ENCODE results near the gene ABCF2.

The ABCF2 gene

DNA sequence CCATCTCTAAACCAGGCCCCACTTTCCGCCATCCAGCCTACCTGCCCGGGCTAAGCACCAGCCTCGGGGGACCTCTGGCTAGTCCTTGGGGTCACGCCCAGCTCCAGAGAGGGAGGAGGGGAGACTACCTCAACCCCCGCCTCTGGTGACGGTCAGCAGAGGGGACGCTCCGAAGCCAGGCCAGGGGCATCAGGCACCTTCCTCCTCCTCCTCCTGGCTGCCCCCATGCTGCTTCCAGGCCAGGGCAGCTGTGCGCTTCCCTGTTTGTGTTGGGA is 25.5 kb upstream of the ABCF2 start:
- DNase-seq = no peak

DNA sequence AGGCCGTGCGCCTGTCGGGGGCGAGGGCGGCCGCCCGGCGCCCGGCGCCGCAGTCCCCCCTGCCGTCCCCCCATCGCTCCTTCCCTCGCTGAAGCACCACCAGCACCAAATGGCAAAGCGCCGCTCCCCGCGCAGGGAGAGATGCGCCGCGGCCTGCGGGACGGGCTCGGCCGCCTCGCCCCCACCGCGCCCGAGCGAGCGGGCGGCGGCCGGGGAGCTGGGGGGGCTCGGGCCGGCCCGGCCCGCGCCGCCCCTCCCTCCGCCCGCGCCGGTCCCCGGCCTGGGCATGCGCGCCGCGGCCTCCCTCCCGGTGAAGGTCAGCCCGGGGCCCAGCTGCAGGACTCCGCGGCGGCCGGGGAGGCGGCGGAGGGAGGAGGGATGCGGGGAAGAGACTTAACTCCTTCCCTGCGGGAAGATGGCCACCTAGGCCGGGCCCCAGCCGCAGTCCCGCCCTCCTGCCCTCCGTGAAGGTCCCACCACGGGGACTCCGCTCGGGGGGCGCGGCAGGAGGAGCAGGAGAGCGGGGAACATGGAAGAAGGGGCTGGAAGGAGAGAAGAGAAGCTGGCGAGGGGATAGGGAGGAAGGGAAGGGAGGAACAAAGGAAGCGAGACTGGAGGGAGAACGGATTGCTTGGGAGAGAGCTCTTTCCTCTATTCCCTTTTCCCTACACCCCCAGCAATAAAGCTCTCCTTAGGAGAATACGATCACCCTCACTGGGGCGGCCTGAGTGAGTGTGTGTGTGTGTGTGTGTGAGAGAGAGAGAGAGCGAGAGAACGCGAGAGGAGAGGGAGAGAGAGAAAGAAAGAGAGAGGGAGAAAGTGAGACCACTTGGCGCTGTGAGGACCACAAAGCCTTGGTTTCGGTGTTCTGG is 24.9 kb upstream of the ABCF2 start:
- DNase-seq = no peak

DNA sequence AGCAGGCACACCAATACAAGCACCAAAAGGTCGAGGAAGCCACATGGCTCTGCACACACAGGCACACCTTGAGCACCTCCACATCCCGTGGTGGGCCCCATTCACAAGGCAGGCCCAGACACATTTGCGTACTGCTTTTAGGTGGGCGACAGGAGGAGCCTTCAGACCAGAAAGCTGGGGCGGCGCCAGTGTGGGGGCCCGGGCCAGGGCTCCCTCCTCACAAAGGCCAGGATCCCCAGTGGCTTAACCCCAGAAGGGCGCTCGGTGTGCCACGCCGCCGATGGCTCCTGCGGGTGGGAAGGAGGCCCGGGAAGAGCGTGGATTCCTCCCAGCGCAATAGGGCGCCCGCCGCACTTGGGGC is 24.3 kb upstream of the ABCF2 start:
- no peak for DNase-seq

DNA sequence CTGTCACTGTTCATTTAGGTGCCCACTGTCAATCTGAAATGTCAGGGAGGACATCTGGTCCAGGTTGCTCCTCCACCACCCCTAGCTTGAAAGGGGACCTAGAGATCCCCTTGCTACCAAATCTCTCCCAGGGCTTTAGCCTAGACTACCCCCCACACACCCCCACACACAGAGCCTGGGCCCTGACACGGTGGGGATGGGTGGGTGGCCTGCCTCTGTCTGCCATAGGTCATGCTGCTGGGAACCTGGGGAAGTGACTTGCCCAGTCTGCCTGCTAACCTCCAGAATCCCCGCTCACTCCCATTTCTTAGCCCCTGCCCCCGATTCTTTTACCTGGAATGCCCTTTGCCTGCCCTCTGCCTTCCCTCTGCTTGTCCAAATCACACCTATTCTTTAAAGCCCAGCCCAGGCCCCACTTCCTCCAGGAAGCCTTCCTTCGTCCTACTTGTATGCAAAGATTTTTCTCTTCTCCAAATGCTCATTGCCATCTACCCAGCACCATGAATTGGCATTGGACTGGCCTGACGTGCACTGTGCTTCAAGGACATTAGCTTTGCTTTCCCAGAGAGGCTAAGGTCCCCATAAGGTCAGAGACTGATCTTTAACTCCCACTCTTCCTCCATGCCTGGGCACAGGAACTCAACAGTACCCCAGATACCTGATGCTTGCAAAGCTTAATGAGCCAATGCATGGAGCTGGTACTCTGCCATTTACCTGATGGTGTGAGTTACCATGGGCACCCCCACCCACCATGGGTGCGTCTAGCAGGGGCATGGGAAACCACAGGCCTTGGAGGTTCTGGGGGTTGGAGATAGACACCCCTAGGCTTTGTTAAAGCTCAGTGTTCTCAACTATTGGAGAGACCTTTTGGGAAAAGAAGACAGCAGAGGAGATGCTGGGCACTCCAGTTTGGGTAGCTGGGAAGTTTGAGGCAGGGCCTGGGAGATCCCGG is 23.5 kb upstream of the ABCF2 start:
- no peak for DNase-seq

DNA sequence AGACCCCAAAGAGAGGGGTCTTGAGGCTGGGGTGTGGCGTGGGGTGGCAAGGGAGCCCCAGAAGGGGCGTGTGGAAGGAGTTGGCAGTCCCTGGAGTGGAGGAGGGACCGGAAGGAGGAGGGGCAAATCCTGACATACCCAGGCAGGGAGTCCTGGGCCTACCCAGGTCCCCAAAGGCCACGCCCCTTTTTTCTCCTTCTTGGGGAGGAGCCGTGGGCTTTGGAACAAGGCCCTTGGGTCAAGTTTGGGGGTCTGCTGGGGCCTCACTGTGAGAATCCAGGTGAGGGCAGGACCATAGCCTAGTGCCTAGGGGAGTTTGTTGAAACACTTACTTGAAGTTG is 22.7 kb upstream of the ABCF2 start:
- DNase-seq = no peak

DNA sequence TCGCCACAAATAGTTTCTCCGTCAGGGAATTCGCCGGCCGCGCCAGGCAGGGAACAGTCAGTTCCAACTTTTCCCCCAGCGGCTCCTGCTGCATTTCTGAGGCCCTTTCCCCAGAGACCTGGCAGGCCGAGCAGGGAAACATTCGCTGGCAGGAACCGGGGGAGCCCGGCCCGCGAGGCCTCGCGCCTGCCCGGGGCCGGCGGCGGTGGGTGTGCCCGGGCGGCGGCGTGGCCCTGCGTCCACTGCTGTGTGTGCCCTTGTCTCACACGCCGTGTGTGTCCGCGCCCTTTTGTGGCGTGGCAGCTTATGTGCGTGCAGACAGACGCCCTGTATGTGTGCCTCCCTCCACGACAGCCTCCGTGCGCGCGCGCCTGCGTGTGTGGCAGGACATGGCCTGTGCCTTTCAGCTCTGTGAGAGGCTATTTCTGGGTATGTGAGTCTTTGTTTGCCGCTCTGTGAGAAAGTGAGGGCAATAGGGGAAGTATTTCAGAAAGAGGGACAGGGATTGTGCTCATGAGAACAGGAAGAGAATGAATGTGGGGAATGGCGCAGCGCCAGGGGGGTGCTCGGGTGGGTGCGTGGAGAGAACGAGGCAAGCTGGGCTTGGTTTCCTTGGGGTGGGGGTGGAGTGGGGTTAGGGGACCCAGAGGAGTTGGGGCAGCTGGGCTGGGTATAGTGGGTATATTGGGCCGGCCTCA is 22.2 kb upstream of the ABCF2 start:
- no peak for DNase-seq

DNA sequence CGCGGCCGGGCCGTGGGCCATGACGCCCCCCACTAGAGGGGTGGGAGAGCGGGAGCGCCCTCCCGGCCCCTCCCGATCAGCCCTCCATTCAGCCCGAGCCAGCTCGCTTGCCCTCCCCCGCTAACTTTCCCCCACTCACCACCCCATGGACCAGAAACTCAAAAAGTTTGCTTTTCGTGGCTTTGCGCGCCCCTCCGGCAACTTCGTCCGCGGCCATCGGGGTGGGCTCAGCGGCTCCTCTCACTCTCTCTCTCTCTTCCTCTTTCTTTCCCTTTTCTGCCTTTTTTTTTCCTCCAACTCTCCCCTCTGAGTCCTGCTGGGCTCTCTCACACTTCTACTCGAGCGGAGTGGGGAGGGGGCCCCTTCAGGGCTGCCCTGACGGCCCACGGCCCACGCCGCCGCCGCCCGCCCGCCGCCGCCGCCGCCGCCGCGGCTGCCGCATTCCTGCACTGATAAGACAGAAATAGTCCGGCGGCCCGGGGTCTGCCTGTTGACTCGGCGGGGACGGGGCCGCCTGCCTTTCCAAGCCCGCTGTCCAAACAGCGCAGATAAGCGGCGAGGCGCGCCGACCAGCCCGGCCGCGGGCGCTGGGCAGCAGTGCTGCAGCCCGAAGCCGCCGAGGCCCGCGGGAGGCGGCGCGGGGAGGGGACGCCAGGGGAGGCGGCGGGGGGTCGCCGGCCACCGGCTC is 21.5 kb upstream of the ABCF2 start, which contains the start of gene SMARCD3:
Gene SMARCD3, minus strand, starts transcription at position 349 of the 688 bp plus-strand sequence. Its CDS starts 132 bp downstream, at position 217.
- no peak for DNase-seq

DNA sequence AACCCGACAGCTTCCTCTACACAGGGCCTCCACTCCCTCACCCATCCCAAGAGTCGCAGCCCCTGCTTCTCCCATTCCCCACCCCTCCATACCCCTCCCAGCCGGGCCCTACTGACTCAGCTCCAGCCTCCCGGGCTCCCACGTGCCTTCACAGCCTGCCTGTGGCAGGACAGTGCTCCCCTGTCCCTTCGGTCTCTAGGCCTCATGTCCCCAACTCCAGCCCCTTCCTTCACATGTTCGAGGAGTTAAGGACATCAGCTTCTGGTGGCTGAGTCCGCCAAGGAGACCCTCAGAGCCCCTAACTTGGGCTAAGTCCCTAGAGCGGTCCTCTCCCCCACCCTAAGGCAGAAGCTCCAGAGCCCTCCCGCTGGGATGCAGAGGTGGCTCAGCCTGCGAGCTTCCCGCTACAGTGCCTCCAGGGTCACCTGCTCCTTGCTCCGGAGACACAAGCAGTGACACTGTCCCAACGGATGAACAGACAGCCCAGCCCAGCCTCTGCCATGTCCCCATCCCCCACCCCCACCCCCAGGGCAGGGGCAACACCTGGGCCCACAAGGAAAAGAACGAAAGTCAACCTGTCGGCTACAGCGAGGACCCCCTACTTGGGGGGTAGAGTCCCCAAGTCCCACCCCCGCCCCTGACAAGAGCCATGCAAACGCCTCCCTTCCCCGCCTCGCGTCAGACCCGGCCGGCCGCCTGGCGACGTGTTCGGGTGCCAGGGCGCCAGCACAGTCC is 20.8 kb upstream of the ABCF2 start:
- no peak for DNase-seq

DNA sequence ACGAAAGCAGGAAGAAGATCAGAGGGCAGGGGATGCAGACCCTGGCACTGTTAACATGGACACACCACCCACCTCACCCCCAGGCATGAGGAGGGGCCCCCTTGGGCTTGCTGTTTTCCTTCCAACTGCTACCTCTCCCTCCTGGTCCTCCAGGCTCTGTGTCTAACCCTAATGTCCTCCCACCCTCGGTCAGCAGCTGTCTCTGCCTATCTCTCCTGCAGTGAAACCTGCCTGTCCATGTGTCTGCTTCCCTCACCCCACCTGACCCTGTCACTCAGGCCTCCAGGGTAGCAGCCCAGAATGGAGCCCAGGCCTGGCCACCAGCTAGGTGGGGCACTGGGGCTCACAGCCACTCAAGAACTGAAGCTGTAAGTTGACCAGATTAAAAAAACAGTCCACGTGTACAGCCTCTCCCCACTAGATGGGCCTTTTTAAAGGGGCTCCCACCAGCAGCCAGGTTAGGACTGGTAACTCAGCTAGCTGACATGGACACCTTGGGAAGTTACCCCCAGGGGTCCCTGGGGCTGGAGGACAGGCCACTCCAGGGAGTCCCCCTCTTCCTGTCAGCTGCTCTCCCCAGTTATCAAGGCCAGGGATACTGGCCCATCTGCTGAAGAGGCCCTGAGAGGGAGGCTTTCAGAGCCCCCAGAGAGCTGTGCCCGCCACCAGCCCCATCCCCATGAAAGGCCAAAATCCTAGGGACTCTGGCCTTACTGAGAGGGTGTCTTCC is 20.0 kb upstream of the ABCF2 start:
- DNase-seq = no peak

DNA sequence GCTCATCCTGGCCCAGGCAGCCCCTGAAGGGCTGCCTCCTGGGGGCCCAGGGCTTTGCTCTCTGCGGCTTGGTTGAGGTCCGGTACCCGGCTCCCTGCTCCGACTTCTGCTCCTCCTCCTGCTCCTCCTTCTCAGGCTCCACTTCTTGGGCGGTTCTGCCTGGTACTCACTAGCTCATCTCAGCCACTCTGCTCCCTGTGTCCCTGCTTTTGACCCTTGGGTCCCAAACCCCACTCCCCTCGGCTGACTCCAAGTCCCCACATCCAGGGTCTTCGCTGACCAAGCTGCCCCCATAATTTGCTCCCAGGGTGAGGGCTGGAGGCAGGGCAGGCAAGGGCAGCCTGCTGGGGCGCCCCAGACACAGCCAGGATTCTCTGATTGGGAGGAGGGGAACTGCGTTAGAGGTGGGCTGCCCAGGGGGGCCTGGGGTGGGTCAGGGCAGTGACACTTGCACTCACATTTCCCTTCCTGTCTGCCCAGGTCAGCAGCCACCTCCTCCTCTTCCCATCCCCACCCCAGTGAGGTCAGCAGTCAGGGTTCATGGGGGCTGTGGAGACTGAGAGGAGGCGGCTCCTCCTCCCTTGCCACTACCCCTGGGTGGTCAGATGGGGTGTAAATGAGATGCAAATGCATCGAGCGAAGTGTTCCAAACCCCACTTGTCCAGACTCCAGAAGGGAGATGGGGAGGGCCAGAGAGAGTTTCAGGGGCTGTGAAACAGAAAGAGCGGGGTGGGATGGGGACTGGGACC is 19.3 kb upstream of the ABCF2 start:
- DNase-seq = no peak

DNA sequence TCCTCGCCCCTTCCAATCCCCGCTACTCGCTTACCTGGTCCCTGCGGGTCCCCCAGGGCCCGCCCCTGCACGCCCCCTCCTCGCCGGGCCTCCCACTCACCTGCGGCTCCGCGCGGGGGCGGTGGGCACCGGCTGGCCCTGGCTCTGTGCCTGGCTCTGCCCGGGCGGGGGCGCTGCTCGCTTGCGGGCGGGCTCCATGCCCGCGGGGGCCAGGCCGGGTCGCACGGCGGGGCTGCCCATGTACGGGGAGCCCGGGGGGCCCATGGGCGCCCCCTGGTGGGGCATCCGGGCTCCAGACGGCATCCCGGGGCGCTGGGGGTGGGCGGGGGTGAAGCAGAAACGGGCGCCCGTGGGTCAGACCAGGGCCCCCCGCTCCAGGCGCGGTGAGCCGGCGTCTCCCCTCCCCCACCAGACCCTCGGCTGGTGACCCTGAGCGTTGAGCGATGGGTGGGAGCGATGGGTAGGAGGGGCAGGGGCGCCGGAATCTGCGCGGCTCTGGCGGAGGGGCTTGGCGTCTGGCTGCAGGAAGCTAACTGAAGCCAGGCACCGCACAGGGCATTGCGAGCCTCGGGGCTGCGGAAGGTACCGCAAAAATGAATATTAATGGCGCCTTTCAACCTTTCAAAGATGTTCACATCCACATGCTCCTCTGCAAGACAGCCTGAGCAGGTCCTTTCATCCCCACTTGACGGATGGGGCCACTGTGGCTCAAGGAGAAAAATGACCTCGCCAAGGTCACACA is 18.5 kb upstream of the ABCF2 start:
- DNase-seq = peak in 3 of 4 experiments; percentile 26 to 55 (median 54)

DNA sequence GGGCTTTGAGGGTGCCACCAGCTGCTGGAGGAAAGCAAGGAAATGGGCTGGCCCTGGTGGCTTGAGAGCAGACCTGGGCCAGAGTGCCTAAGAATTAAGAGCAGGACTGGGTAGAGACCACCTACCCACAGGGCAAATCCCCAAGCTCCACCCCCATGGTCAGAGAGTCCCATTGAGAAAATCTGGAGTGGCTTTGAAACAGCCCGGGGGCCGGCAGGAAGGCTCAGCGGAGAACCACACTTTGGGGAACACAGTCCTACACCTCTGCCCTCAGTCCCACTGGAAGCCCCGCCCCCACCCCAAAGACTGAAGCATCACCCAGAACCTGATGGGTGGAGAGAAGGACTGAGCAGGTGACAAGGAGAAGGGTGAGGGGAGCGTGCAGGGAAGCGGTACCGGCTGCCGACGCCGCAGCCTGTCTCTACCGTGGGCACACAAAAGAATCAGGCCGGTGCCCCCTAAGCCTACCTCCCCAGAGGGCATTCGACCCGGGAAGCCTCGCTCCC is 17.9 kb upstream of the ABCF2 start:
- DNase-seq = no peak

DNA sequence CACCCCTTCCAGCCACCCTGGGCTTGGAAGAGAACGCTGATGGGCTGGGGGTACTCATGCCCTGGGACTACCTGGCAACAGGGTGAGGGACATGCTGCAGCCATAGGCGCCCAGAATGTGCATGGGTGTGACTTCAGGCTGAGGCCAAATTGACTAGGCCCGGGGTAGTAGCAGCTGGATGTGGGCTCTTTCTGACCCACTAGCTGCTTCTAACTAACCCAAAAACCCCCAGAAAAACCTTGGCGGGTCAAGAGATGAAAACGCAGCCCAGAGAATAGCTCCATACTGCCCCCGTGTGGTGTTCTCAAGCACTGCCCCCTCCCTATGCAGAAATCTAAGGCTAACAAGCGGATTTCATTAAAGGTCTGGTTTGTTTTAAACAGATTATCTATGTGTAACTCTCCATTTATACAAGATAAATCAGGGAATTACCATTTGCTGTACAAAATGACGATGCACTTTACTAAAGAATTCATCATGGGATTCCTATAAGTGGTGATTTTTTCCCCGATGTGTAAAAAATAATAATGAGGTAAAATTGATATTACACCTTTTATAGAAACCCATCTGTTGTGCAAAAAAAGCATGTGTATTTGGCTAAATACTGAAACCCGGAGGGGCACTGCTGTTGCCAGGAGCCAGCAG is 17.3 kb upstream of the ABCF2 start:
- peak in 1 of 4 experiments; percentile 27 for DNase-seq

DNA sequence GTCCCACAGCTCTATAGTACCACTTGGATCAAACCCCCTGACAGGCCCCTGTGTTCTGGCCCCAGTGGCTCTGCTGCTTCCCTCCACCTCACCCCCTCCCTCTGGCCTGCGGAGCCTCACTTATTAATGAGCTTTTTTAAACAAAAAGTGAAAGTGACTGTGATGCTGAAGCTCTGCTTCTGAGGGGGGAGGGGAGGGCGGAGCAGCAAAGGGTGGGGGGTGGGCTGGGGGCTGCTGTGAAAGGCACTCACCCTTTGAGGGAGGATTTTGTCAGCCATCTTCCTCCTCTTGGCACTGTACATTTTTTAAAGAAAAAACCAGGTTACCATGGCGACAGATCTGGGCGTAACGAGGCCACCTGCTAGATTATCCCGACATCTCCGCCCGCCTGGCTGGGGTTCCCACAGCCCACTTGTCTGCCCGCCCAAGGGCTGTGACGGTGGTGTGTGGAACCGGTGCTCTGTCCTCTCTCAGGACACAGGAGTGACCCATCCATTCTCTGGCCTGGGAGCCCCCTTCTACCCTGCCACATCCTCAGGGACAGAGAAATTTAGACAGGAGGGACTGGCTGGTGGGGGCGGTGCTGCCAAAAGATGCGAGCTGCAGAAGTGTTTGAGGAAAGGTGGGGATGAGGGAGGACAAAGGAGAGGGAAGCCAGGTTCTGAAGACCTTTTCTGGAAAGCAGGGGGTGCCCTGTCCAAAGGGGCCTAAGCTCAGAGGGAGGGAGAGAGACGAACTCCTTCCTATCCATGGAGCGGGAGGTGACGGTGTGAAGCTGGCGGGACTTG is 16.6 kb upstream of the ABCF2 start:
- DNase-seq = no peak

DNA sequence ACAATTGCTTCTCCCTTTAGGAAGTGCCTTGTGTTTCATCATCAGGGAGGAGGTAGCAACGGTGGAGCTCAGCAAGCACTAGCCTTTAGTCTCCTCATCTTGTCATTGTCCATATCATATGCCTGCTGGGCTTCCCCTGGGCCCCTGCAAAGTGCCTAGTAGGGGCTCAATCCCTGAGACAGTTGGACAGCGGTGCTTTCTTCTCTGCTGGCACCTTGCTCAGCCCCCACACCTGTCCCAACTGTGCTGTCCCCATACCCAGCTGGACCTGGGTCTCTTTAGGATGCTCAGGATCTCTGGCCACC is 16.0 kb upstream of the ABCF2 start:
- no peak for DNase-seq

DNA sequence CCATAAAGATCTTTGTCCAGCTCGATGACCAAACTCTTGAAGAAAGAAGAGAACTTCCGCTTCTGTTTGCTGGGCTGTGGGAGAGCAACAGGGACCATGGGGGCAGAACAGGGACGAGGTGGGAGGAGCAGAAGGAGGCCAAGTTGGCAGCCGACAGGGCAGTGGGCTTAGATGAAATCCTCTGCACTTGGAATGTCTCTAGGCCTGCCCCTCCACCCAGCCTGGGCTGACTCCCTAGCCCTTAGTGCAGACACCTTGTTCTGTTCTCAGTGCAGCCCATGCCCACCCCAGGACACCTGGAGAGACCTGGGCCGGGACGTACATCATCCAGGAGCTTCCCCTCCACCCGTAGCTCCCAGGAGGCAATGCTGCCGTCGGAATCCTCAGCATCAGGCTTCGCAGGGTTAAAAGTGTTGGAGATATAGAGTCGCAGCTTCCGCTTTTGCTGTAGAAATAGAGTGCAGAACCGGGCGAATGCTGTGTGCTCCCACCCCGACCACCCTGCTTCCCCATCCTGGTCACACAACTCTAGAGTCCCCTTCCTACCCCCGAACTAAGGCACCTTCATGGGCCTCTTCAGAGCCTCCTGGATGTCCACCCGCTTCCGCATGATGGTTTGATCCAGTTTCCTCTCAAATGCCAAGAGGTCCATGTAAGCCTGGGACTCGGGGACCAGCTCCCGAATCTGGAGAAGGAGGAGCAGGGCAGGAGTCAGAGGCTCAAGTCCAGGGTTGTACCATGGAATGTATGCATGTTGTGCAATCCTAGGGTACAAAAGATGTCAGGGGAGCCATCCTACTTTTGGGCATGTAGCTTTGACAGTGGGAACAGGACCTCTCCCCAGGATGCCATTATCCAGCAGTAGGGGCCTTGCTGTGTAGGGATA is 15.4 kb upstream of the ABCF2 start:
- DNase-seq = no peak

DNA sequence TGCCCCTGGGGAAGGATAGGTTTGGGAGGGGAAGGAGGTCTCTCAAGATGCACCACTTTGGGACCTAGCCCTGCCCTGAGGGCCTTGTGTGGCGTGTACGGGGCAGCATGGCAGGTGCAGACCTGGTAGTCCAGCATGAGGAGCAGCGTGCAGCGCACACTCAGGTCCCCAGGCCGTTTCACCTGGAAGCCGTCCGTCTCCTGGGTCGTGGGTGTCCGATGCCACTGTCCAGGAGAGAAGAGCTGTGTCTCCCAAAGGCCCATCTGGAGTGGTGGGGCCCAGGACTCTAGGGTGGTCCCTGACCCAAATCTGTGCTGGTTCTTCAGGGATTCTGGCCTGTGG is 14.7 kb upstream of the ABCF2 start:
- DNase-seq = no peak

All from activated CD4-positive, CD25-positive, alpha-beta regulatory T cell (primary cell).